ENCODE measurements around the gene SF3B2.

Gene SF3B2

DNA sequence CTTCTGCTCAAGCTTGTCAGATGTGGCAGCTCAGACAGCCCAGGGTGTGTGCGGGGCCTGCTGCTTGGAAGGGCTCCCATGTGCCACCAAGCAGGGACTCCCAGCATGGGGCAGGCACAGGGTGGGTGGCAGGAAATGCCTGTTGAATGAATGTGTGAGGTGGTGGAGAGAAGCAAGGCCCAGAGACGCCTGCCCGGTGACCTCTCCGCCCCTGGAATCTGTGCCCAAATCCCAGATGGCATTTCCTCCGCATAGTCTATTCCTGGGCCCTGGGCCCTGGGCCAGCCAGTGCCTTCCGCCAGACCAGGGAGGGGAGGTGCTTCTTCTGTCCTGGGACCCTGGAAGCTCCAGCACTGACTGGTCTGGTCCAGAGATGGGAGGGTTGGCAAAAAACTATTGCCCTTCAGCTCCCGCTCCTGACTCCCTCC lies 36.7 kb upstream of the SF3B2 start:
- TF ChIP-seq, protein P1, sequence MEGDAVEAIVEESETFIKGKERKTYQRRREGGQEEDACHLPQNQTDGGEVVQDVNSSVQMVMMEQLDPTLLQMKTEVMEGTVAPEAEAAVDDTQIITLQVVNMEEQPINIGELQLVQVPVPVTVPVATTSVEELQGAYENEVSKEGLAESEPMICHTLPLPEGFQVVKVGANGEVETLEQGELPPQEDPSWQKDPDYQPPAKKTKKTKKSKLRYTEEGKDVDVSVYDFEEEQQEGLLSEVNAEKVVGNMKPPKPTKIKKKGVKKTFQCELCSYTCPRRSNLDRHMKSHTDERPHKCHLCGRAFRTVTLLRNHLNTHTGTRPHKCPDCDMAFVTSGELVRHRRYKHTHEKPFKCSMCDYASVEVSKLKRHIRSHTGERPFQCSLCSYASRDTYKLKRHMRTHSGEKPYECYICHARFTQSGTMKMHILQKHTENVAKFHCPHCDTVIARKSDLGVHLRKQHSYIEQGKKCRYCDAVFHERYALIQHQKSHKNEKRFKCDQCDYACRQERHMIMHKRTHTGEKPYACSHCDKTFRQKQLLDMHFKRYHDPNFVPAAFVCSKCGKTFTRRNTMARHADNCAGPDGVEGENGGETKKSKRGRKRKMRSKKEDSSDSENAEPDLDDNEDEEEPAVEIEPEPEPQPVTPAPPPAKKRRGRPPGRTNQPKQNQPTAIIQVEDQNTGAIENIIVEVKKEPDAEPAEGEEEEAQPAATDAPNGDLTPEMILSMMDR (IDR thresholded peaks at IDR 0.05; ENCODE audit: insufficient read depth, low read length, missing control alignments) = no peak
- ChIA-PET CTCF (interaction anchor here (1.1 to 1.7 kb wide), 3 partner anchors 26 to 127 kb away, joined by 3 to 12 read pairs (median 11); partner anchors contain the start of gene FIBP), POLR2A (interaction anchor here (0.6 kb wide), 1 partner anchor 9 kb away, joined by 4 read pairs; no protein-coding TSS in a partner anchor)
- H3K4me3 ChIP-seq (ENCODE audit: low read depth, low read length) = no peak overlapping the region
- DNase-seq (ENCODE audit: low read depth, low spot score) = peak; percentile 5

DNA sequence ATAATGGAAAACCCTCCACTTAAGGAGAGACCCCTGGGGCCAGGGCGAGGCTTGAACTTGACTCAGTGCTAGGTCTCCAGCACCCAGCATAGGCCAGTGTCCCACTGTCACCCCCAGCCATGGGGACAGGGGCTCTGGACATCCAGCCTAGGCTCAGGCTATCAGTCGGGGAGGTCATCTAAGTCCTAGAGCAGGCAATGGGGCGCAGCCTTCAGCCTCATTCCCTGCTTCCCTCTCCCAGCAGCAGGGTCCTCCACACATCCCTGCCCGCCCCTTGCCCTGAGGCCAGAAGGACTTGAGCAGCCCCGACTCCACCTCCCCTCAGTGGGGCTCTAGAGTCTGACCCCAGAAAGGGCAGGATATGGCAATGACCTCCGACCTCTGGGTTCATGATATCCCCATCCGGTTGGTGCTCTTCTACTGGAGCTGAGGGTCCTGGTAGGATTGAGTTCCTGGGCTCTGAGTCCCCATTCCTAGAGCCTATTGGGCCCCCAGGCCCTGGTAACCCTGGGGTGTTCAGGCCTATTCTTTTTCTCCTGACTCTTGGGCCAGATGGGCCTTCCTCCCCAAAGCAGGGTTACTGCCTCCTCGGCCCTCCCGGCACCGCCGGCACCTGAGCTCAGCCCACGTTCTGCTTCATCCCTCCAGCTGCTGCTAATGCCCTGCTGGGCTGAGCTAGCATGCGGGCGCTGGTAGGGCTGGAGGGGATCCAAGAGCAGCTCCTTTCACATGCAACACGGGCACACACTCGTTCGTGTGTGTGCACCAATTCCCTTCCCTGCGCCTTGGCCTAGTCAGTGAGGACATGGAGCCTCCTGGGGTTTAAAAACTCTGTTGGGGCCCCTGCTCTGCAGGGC lies 36.0 kb upstream of the SF3B2 start:
- DNase-seq (ENCODE audit: low read depth, low spot score) = no peak
- CTCF ChIA-PET = interaction anchor here (1.7 to 2.0 kb wide), 3 partner anchors 10 to 127 kb away, joined by 6 to 12 read pairs (median 11); partner anchors contain the start of genes CATSPER1 and FIBP
- no peak overlapping the region for H3K4me3 ChIP-seq (ENCODE audit: low read depth, low read length)
- POLR2A ChIA-PET = no interaction called here
- TF ChIP-seq, protein P1 (IDR thresholded peaks at IDR 0.05; ENCODE audit: insufficient read depth, low read length, missing control alignments) = no peak

DNA sequence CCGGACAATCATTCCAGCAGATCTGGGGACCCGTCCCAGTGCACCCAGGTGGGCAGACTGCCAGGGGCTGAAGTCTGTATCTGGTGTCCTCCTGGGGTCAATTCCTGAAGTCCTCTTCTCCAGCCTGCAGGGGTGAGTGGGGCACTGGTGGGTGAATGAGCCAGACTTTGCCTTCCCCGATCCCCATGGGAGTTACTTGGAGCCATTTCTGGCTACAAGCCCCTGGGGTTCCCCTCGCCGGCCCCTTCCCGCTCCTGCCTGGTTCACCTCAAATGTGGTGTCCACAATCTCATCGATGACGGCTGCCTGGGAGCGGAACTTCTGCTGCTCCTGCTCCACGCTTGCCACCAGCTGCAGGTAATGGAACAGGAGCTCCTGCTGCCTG lies 35.4 kb upstream of the SF3B2 start:
- DNase-seq (ENCODE audit: low read depth, low spot score) = no peak
- H3K4me3 ChIP-seq (ENCODE audit: low read depth, low read length) = no peak overlapping the region
- POLR2A ChIA-PET = no interaction called here
- CTCF ChIA-PET = interaction anchor here (1.4 to 2.0 kb wide), 3 partner anchors 10 to 28 kb away, joined by 6 to 12 read pairs (median 6); partner anchors contain the start of gene CATSPER1
- TF ChIP-seq, protein P1 (IDR thresholded peaks at IDR 0.05; ENCODE audit: insufficient read depth, low read length, missing control alignments) = no peak

DNA sequence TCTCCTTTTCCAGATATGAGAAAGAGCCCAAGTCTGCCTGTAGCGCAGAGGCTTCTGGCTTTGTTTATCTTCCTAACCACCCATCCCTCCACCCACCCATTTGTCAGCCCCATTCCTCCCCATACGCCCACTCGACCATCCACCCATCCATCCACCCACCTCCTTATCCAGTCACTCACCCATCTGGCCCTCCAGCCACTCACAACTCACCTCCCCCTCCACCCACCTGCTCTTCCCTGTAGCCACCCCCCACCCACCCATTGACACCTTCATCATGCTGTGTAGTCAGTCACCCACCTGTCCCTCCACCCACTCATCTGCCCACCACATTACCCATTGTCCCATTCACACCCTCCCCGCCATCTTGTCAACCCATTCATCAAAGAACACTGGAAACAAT lies 34.8 kb upstream of the SF3B2 start:
- TF ChIP-seq, protein P1 (IDR thresholded peaks at IDR 0.05; ENCODE audit: insufficient read depth, low read length, missing control alignments) = no peak
- H3K4me3 ChIP-seq (ENCODE audit: low read depth, low read length) = no peak overlapping the region
- CTCF ChIA-PET = interaction anchor here (0.6 to 2.0 kb wide), 6 partner anchors 9 to 132 kb away, joined by 3 to 6 read pairs (median 4); partner anchors contain the start of genes BANF1, CATSPER1 and EIF1AD
- no peak for DNase-seq (ENCODE audit: low read depth, low spot score)
- POLR2A ChIA-PET = no interaction called here

DNA sequence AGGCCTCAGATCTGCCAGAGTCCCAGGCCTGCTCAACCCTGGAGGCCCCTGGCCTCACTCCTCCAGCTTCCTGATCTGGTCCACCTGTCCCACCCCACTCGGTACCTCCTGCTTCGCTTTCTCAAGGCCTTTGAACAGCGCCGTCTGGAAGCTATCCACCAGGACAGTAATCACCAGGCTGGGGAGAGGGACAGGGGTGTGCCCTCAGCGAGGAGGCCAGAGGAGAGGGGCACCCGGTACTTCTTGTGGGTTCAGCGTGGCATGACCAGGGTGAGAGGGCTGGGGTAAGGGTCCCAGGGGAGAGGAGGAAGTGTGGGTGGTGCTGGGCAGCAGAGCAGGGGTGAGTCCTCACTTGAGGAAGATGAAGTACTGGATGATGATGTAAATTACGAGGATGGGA lies 32.0 kb upstream of the SF3B2 start:
- TF ChIP-seq, protein P1 (IDR thresholded peaks at IDR 0.05; ENCODE audit: insufficient read depth, low read length, missing control alignments) = no peak
- ChIA-PET CTCF (interaction anchor here (1.1 to 6.5 kb wide), 3 partner anchors 24 to 136 kb away, joined by 3 to 118 read pairs (median 4); no protein-coding TSS in a partner anchor), POLR2A (no interaction called here)
- H3K4me3 ChIP-seq (ENCODE audit: low read depth, low read length) = no peak overlapping the region
- DNase-seq (ENCODE audit: low read depth, low spot score) = no peak

Measured in AG04449 (cell line).